IMR-90 (cell line): ENCODE results near the gene RAI2. TPM values are rescaled to one million over a fixed set of nuclear protein-coding genes. Genes with fewer than 3 reads are reported as not detected.

ENCODE experiments used
- ATAC-seq: fragments of 200-7000 bp; cut with Tn5 transposase; 2 replicates; pipeline ENCODE4 v1.9.1; 2020; ENCODE audit warnings: low read depth, mild to moderate bottlenecking, moderate library complexity
- BruUV-seq: library from RNA; stranded (reverse); fragments of 400-500 nt; replicated peaks from 2 replicates; lab custom pipeline; 2021; lab: Mats Ljungman, UMichigan
- CTCF ChIA-PET: fragments of 300-600 bp; formaldehyde crosslinking; extraction: SDS; loops from one replicate; lab custom pipeline; 2021; ENCODE audit warnings: antibody characterized with exemption; lab: Yijun Ruan, JAX
- POLR2A ChIA-PET: fragments of 300-600 bp; sonication (Branson Sonifier 250); formaldehyde crosslinking; loops from one replicate; lab custom pipeline; 2022; ENCODE audit warnings: antibody characterized with exemption; ENCODE audit not compliant: unreplicated experiment; lab: Charles Lee
- DNase-seq: peaks from one replicate; pipeline ENCODE4 v3.0.0; 2013
- H2AFZ ChIP-seq: replicated peaks from 2 replicates; pipeline ENCODE3; 2013; ENCODE audit warnings: low read length, mild to moderate bottlenecking; ENCODE audit not compliant: poor library complexity
- H2AK5ac ChIP-seq: 2 replicates; pipeline ENCODE4 v1.6.1; 2013; ENCODE audit warnings: low read depth, low read length, inconsistent platforms
- H2AK9ac ChIP-seq: replicated peaks from 2 replicates; pipeline ENCODE3; 2013; ENCODE audit warnings: mild to moderate bottlenecking, low read depth, low read length, moderate library complexity; ENCODE audit not compliant: poor library complexity
- H2BK120ac ChIP-seq: 2 replicates; pipeline ENCODE4 v1.6.1; 2013; ENCODE audit warnings: low read depth, low read length, inconsistent platforms
- H2BK15ac ChIP-seq: 3 replicates; pipeline ENCODE4 v1.6.1; 2013; ENCODE audit warnings: low read depth, low read length, inconsistent platforms
- H2BK20ac ChIP-seq: 2 replicates; pipeline ENCODE4 v1.6.1; 2013; ENCODE audit warnings: low read depth, mild to moderate bottlenecking, inconsistent platforms, low read length, moderate library complexity
- H2BK5ac ChIP-seq: 2 replicates; pipeline ENCODE4 v1.6.1; 2013; ENCODE audit warnings: mild to moderate bottlenecking, low read depth, low read length, inconsistent platforms; ENCODE audit not compliant: poor library complexity, severe bottlenecking
- H3K14ac ChIP-seq: replicated peaks from 2 replicates; pipeline ENCODE4 v1.6.1; 2013; ENCODE audit warnings: low read depth, low read length, inconsistent platforms
- H3K18ac ChIP-seq: 2 replicates; pipeline ENCODE4 v1.6.1; 2013; ENCODE audit warnings: low read depth, low read length, control low read depth
- H3K23ac ChIP-seq: 2 replicates; pipeline ENCODE4 v1.6.1; 2013; ENCODE audit warnings: low read depth, low read length, inconsistent platforms
- H3K27ac ChIP-seq: 2 replicates; pipeline ENCODE4 v1.5.1; 2013; ENCODE audit warnings: mild to moderate bottlenecking, control low read depth, low read length; ENCODE audit not compliant: insufficient read depth
- H3K27me3 ChIP-seq: 2 replicates; pipeline ENCODE4 v1.6.1; 2013; ENCODE audit warnings: low read length; ENCODE audit not compliant: control insufficient read depth, insufficient read depth
- H3K36me3 ChIP-seq: 2 replicates; pipeline ENCODE4 v1.6.1; 2013; ENCODE audit warnings: low read length, mixed read lengths; ENCODE audit not compliant: control insufficient read depth, insufficient read depth
- H3K4ac ChIP-seq: 2 replicates; pipeline ENCODE4 v1.6.1; 2013; ENCODE audit warnings: low read depth, low read length, inconsistent platforms
- H3K4me1 ChIP-seq: 2 replicates; pipeline ENCODE4 v1.6.1; 2013; ENCODE audit warnings: low read length, mixed read lengths; ENCODE audit not compliant: control insufficient read depth, insufficient read depth
- H3K4me2 ChIP-seq: 2 replicates; pipeline ENCODE4 v1.6.1; 2013; ENCODE audit warnings: low read depth, mild to moderate bottlenecking, control low read depth, low read length, moderate library complexity
- H3K4me3 ChIP-seq: 2 replicates; pipeline ENCODE4 v1.5.1; 2013; ENCODE audit warnings: low read depth, mild to moderate bottlenecking, control low read depth, low read length, moderate library complexity; ENCODE audit not compliant: insufficient read depth
- H3K56ac ChIP-seq: 2 replicates; pipeline ENCODE4 v1.6.1; 2013; ENCODE audit warnings: low read length, inconsistent platforms; ENCODE audit not compliant: insufficient read depth; ENCODE audit errors: extremely low read depth
- H3K79me1 ChIP-seq, 2 experiments: 2 replicates each; pipeline ENCODE4 v1.6.1; 2013; ENCODE audit warnings: low read length in 2 of 2, inconsistent platforms in 1 of 2, low read depth in 1 of 2
- H3K9ac ChIP-seq: 2 replicates; pipeline ENCODE4 v1.6.1; 2013; ENCODE audit warnings: low read depth, low read length, control low read depth
- H3K9me1 ChIP-seq: 2 replicates; pipeline ENCODE4 v1.6.1; 2013; ENCODE audit warnings: low read length, inconsistent platforms; ENCODE audit not compliant: insufficient read depth
- H3K9me3 ChIP-seq: 2 replicates; pipeline ENCODE4 v1.6.1; 2013; ENCODE audit warnings: low read length; ENCODE audit not compliant: control insufficient read depth, insufficient read depth
- H4K20me1 ChIP-seq: 2 replicates; pipeline ENCODE4 v1.6.1; 2013; ENCODE audit warnings: low read length, inconsistent platforms; ENCODE audit not compliant: insufficient read depth
- H4K5ac ChIP-seq: 2 replicates; pipeline ENCODE4 v1.6.1; 2013; ENCODE audit warnings: mild to moderate bottlenecking, low read depth, low read length, control low read depth
- H4K8ac ChIP-seq, 2 experiments: 2 replicates each; pipeline ENCODE4 v1.6.1; 2013; ENCODE audit warnings: low read depth in 2 of 2, low read length in 2 of 2, control low read depth in 1 of 2, inconsistent platforms in 1 of 2
- H4K91ac ChIP-seq: 2 replicates; pipeline ENCODE4 v1.6.1; 2013; ENCODE audit warnings: low read depth, low read length, inconsistent platforms; ENCODE audit not compliant: insufficient read depth
- BHLHE40 ChIP-seq: fragments of 150-350 bp; IDR thresholded peaks from 2 replicates; pipeline ENCODE4 v1.6.1; 2016; ENCODE audit warnings: mild to moderate bottlenecking, low read depth, low read length
- CEBPB ChIP-seq: IDR thresholded peaks from 2 replicates; pipeline ENCODE4 v1.6.1; 2012; ENCODE audit warnings: low read depth, low read length, improper control_type of control experiment
- CHD1 ChIP-seq: IDR thresholded peaks from 2 replicates; pipeline ENCODE4 v1.6.1; 2012; ENCODE audit warnings: low read depth, low read length, improper control_type of control experiment
- FOS ChIP-seq: fragments of 150-350 bp; IDR thresholded peaks from 2 replicates; pipeline ENCODE4 v1.6.1; 2016; ENCODE audit warnings: low read depth, low read length
- MAFK ChIP-seq: IDR thresholded peaks from 2 replicates; pipeline ENCODE4 v1.6.1; 2012; ENCODE audit warnings: low read depth, low read length, improper control_type of control experiment
- MAZ ChIP-seq: IDR thresholded peaks from 2 replicates; pipeline ENCODE4 v1.6.1; 2012; ENCODE audit warnings: low read depth, mild to moderate bottlenecking, low read length, improper control_type of control experiment, moderate library complexity, borderline replicate concordance
- MXI1 ChIP-seq: IDR thresholded peaks from 2 replicates; pipeline ENCODE4 v1.6.1; 2012; ENCODE audit warnings: low read depth, mild to moderate bottlenecking, low read length, moderate library complexity, borderline replicate concordance
- NFE2L2 ChIP-seq: fragments of 150-350 bp; IDR thresholded peaks from 2 replicates; pipeline ENCODE4 v1.6.1; 2016; ENCODE audit warnings: low read depth, mild to moderate bottlenecking, low read length
- POLR2A ChIP-seq: IDR thresholded peaks from 2 replicates; pipeline ENCODE4 v1.6.1; 2012; ENCODE audit warnings: mild to moderate bottlenecking, low read depth, low read length
- RAD21 ChIP-seq: IDR thresholded peaks from 2 replicates; pipeline ENCODE4 v1.6.1; 2012; ENCODE audit warnings: low read length, improper control_type of control experiment
- RCOR1 ChIP-seq: IDR thresholded peaks from 2 replicates; pipeline ENCODE4 v1.6.1; 2012; ENCODE audit warnings: mild to moderate bottlenecking, low read length, improper control_type of control experiment; ENCODE audit not compliant: insufficient replicate concordance
- RFX5 ChIP-seq: IDR thresholded peaks from 2 replicates; pipeline ENCODE4 v1.8.0; 2012; ENCODE audit warnings: low read depth, mild to moderate bottlenecking, low read length, moderate library complexity
- SMC3 ChIP-seq: fragments of 150-350 bp; IDR thresholded peaks from 2 replicates; pipeline ENCODE4 v1.6.1; 2016; ENCODE audit warnings: low read depth, mild to moderate bottlenecking, antibody characterized with exemption, low read length, moderate library complexity
- WGBS, 2 experiments: methylation state at CpG; one replicate each; pipeline versions ENCODE4 v1.1.5 to v1.1.7; 2013; ENCODE audit warnings: missing lambda C conversion rate in 2 of 2; ENCODE audit not compliant: insufficient read length in 1 of 2; ENCODE audit errors: extremely low coverage in 2 of 2; 5-methylcytosine and 5-hydroxymethylcytosine counted together
- dilution Hi-C: fragments of 300-500 bp; cut with HindIII; formaldehyde crosslinking; loops from one replicate; pipeline ENCODE4 v1.14.3; 2018; ENCODE audit warnings: low sequenced_read_pairs; ENCODE audit not compliant: unreplicated experiment
- in situ Hi-C: fragments of 300-500 bp; cut with MboI; formaldehyde crosslinking; loops from 3 replicates; pipeline ENCODE4 v1.14.3; 2019; ENCODE audit warnings: low sequenced_read_pairs, inconsistent platforms, mixed read lengths
- intact Hi-C: fragments of 100-400 bp; cut with micrococcal nuclease; formaldehyde crosslinking; loops from 2 replicates; pipeline ENCODE4 v1.10.0; 2022
- polyA plus RNA-seq, 3 experiments: library from polyadenylated mRNA; depleted of rRNA; stranded (reverse); fragments of >200 nt; gene quantifications; 2 replicates each; pipeline ENCODE4 v1.2.3, GENCODE V29; 2012; ENCODE audit warnings: low replicate concordance in 1 of 3
- total RNA-seq: library from RNA; depleted of rRNA; stranded (reverse); fragments of >200 nt; gene quantifications from 2 replicates; pipeline ENCODE4 v1.2.3, GENCODE V29; 2012
- TF ChIP-seq, protein P1 (sequence below): fragments of 150-350 bp; IDR thresholded peaks from 2 replicates; pipeline ENCODE4 v1.6.1; 2016; ENCODE audit warnings: low read depth, mild to moderate bottlenecking, low read length, moderate library complexity, borderline replicate concordance
- TF ChIP-seq, protein P2 (sequence below): fragments of 150-350 bp; IDR thresholded peaks from 2 replicates; pipeline ENCODE4 v1.6.1; 2017; ENCODE audit warnings: mild to moderate bottlenecking, antibody characterized with exemption, low read length, low read depth
- TF ChIP-seq, protein P3 (sequence below): conservative IDR thresholded peaks from 2 replicates; pipeline ENCODE4 v1.5.1; 2012; ENCODE audit warnings: mild to moderate bottlenecking, low read depth, low read length, improper control_type of control experiment

RAI2 gene
- total and polyA plus RNA-seq, 2 of the 4 experiments (the other 2 are of a cell fraction) = 0.07 TPM; not detected in 1

GRCh38 chrX:17846045-17846444 is 15.1 kb downstream of the RAI2 start:
- H3K14ac ChIP-seq = no peak overlapping the region
- H3K79me1 ChIP-seq = no peaks in the 10 kb centered on the region
- BruUV-seq = no TSS peak
- no peak overlapping the region for H3K27ac ChIP-seq
- no peaks in the 10 kb centered on the region for H3K9me3 ChIP-seq
- no peak for DNase-seq
- TF ChIP-seq CEBPB (no peak), MAFK (no peak), NFE2L2 (no peak), RAD21 (no peak), CHD1 (no peak), MAZ (no peak), RFX5 (no peak), SMC3 (no peak), MXI1 (no peak), FOS (no peak), POLR2A (no peak), BHLHE40 (no peak), RCOR1 (no peak)
- TF ChIP-seq, protein P1, sequence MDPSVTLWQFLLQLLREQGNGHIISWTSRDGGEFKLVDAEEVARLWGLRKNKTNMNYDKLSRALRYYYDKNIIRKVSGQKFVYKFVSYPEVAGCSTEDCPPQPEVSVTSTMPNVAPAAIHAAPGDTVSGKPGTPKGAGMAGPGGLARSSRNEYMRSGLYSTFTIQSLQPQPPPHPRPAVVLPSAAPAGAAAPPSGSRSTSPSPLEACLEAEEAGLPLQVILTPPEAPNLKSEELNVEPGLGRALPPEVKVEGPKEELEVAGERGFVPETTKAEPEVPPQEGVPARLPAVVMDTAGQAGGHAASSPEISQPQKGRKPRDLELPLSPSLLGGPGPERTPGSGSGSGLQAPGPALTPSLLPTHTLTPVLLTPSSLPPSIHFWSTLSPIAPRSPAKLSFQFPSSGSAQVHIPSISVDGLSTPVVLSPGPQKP = no peak
- TF ChIP-seq, protein P2, sequence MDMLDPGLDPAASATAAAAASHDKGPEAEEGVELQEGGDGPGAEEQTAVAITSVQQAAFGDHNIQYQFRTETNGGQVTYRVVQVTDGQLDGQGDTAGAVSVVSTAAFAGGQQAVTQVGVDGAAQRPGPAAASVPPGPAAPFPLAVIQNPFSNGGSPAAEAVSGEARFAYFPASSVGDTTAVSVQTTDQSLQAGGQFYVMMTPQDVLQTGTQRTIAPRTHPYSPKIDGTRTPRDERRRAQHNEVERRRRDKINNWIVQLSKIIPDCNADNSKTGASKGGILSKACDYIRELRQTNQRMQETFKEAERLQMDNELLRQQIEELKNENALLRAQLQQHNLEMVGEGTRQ = no peak
- TF ChIP-seq, protein P3, sequence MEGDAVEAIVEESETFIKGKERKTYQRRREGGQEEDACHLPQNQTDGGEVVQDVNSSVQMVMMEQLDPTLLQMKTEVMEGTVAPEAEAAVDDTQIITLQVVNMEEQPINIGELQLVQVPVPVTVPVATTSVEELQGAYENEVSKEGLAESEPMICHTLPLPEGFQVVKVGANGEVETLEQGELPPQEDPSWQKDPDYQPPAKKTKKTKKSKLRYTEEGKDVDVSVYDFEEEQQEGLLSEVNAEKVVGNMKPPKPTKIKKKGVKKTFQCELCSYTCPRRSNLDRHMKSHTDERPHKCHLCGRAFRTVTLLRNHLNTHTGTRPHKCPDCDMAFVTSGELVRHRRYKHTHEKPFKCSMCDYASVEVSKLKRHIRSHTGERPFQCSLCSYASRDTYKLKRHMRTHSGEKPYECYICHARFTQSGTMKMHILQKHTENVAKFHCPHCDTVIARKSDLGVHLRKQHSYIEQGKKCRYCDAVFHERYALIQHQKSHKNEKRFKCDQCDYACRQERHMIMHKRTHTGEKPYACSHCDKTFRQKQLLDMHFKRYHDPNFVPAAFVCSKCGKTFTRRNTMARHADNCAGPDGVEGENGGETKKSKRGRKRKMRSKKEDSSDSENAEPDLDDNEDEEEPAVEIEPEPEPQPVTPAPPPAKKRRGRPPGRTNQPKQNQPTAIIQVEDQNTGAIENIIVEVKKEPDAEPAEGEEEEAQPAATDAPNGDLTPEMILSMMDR = no peak
- H2BK120ac ChIP-seq = no peak overlapping the region
- POLR2A ChIA-PET = no interaction called here
- no peak overlapping the region for H3K4ac ChIP-seq
- no peak overlapping the region for H4K5ac ChIP-seq
- H3K4me3 ChIP-seq = no peak overlapping the region
- intact Hi-C loops = no loop called here
- no peak overlapping the region for H3K9ac ChIP-seq
- no peak overlapping the region for H3K18ac ChIP-seq
- H3K36me3 ChIP-seq = no peaks in the 10 kb centered on the region
- WGBS, 2 experiments = 33% methylated on average over 1 of the region's 2 CpGs; no CpG with 5 or more reads in 1 of the 2 experiments
- no peaks in the 10 kb centered on the region for H3K4me1 ChIP-seq
- H3K56ac ChIP-seq = no peak overlapping the region
- no peak overlapping the region for H2BK5ac ChIP-seq
- H4K20me1 ChIP-seq = no peaks in the 10 kb centered on the region
- in situ Hi-C loops = no loop called here
- no peak overlapping the region for H2AK5ac ChIP-seq
- no peak overlapping the region for H2BK20ac ChIP-seq
- no peak overlapping the region for H3K4me2 ChIP-seq
- H4K91ac ChIP-seq = no peak overlapping the region
- no peak overlapping the region for H2BK15ac ChIP-seq
- no peak overlapping the region for H2AK9ac ChIP-seq
- peaks cover 12% of the 10 kb centered on the region for H3K27me3 ChIP-seq
- no peaks in the 10 kb centered on the region for H3K9me1 ChIP-seq
- no peak for ATAC-seq
- no peak overlapping the region for H3K23ac ChIP-seq
- dilution Hi-C loops = no loop called here
- CTCF ChIA-PET = no interaction called here
- no peak overlapping the region for H4K8ac ChIP-seq
- H2AFZ ChIP-seq = no peak overlapping the region
